Neutrophil (primary cell): ENCODE results near the gene SLC17A8.

ENCODE experiments used
- H3K27ac ChIP-seq: fragments of 200-600 bp; sonication (generic); 2 replicates; pipeline ENCODE4 v1.5.1; 2016; ENCODE audit warnings: mild to moderate bottlenecking, moderate library complexity
- H3K27me3 ChIP-seq: fragments of 200-600 bp; sonication (generic); 2 replicates; pipeline ENCODE4 v1.6.0; 2016; ENCODE audit warnings: mild to moderate bottlenecking
- H3K36me3 ChIP-seq: fragments of 200-600 bp; sonication (generic); 2 replicates; pipeline ENCODE4 v1.5.1; 2017
- H3K4me1 ChIP-seq, 2 experiments: fragments of 200-600 bp in 1 of 2; sonication (generic) in 1 of 2; 1 replicate in 1 of 2; 2 replicates in 1 of 2; pipeline versions ENCODE4 v1.5.1 to v1.6.1; 2013 to 2016; ENCODE audit warnings: low read depth in 1 of 2, low read length in 1 of 2, mild to moderate bottlenecking in 1 of 2, moderate library complexity in 1 of 2; ENCODE audit not compliant: control insufficient read depth in 1 of 2, insufficient read depth in 1 of 2
- H3K4me3 ChIP-seq, 2 experiments: fragments of 200-600 bp in 1 of 2; sonication (generic) in 1 of 2; 1 replicate in 1 of 2; 2 replicates in 1 of 2; pipeline ENCODE4 v1.5.1; 2013 to 2016; ENCODE audit warnings: low read depth in 1 of 2, low read length in 1 of 2, mild to moderate bottlenecking in 1 of 2, moderate library complexity in 1 of 2
- H3K9me3 ChIP-seq: fragments of 200-600 bp; sonication (generic); 2 replicates; pipeline ENCODE4 v1.5.1; 2016
- TF ChIP-seq, protein P1 (sequence below): fragments of 200-600 bp; sonication (generic); IDR thresholded peaks from 2 replicates; pipeline ENCODE4 v1.5.1; 2016; ENCODE audit warnings: antibody characterized with exemption

SLC17A8 gene

GRCh38 chr12:100359248-100359647 is 2.4 kb downstream of the SLC17A8 start:
- H3K36me3 ChIP-seq = no peaks in the 10 kb centered on the region
- TF ChIP-seq, protein P1, sequence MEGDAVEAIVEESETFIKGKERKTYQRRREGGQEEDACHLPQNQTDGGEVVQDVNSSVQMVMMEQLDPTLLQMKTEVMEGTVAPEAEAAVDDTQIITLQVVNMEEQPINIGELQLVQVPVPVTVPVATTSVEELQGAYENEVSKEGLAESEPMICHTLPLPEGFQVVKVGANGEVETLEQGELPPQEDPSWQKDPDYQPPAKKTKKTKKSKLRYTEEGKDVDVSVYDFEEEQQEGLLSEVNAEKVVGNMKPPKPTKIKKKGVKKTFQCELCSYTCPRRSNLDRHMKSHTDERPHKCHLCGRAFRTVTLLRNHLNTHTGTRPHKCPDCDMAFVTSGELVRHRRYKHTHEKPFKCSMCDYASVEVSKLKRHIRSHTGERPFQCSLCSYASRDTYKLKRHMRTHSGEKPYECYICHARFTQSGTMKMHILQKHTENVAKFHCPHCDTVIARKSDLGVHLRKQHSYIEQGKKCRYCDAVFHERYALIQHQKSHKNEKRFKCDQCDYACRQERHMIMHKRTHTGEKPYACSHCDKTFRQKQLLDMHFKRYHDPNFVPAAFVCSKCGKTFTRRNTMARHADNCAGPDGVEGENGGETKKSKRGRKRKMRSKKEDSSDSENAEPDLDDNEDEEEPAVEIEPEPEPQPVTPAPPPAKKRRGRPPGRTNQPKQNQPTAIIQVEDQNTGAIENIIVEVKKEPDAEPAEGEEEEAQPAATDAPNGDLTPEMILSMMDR = no peak
- no peak overlapping the region for H3K27ac ChIP-seq
- no peak overlapping the region for H3K4me3 ChIP-seq
- no peaks in the 10 kb centered on the region for H3K9me3 ChIP-seq
- H3K27me3 ChIP-seq = peaks cover 60% of the 10 kb centered on the region
- H3K4me1 ChIP-seq = no peaks in the 10 kb centered on the region

GRCh38 chr12:100359822-100360221 is 2.9 kb downstream of the SLC17A8 start:
- H3K4me1 ChIP-seq = no peaks in the 10 kb centered on the region
- H3K27me3 ChIP-seq = peaks cover 54% of the 10 kb centered on the region
- no peak overlapping the region for H3K4me3 ChIP-seq
- H3K9me3 ChIP-seq = no peaks in the 10 kb centered on the region
- no peaks in the 10 kb centered on the region for H3K36me3 ChIP-seq
- no peak overlapping the region for H3K27ac ChIP-seq
- TF ChIP-seq, protein P1 = no peak

GRCh38 chr12:100360450-100360849 is 3.6 kb downstream of the SLC17A8 start:
- H3K27ac ChIP-seq = no peak overlapping the region

DNA sequence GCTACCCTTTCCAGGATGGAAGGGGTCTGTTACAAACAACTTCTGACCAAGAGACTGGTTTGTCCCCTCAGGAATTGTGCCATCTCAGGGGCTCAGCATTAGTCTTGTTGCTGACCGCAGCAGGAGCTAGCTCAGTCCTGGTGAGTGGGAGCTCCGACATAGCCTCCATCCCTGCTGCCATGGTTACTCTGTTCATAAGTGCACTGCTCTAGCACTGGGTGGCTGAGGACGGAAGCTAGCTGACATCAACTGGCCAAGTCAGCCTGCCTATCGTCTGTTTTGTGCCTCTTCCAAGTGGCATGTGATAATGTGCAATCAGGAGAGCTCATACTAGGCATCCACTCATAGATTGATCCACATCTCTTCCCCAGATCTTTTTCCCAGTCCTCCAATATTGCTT is 7.5 kb downstream of the SLC17A8 start:
- Histone ChIP-seq H3K27ac (no peak overlapping the region), H3K4me3 (no peak overlapping the region), H3K36me3 (no peaks in the 10 kb centered on the region), H3K4me1 (no peaks in the 10 kb centered on the region), H3K9me3 (no peaks in the 10 kb centered on the region), H3K27me3 (peaks cover 14% of the 10 kb centered on the region)
- TF ChIP-seq, protein P1 = no peak

More at GRCh38 chr12:100360450-100360849, 3.6 kb downstream of the SLC17A8 start:
- H3K36me3 ChIP-seq = no peaks in the 10 kb centered on the region
- no peaks in the 10 kb centered on the region for H3K9me3 ChIP-seq
- peaks cover 48% of the 10 kb centered on the region for H3K27me3 ChIP-seq
- TF ChIP-seq, protein P1 = no peak
- no peaks in the 10 kb centered on the region for H3K4me1 ChIP-seq
- no peak overlapping the region for H3K4me3 ChIP-seq

- Histone ChIP-seq H3K27ac (no peak overlapping the region), H3K4me1 (no peaks in the 10 kb centered on the region), H3K9me3 (no peaks in the 10 kb centered on the region), H3K4me3 (no peak overlapping the region), H3K27me3 (peaks cover 6% of the 10 kb centered on the region), H3K36me3 (no peaks in the 10 kb centered on the region)
- TF ChIP-seq, protein P1 = no peak
Observed at GRCh38 chr12:100365411-100365810, 8.5 kb downstream of the SLC17A8 start.

GRCh38 chr12:100368066-100368465 is 11.2 kb downstream of the SLC17A8 start:
- Histone ChIP-seq H3K36me3 (no peaks in the 10 kb centered on the region), H3K9me3 (no peaks in the 10 kb centered on the region), H3K27ac (no peak overlapping the region), H3K4me3 (no peak overlapping the region), H3K27me3 (peaks cover 5% of the 10 kb centered on the region), H3K4me1 (no peaks in the 10 kb centered on the region)
- TF ChIP-seq, protein P1 = no peak
